NCI-H345 treated with DMSO at 0.1 percent for 48 hours (cell line): ENCODE results near the gene NSFL1C.
"Not testable (repeated sequence)": the region's sequence is repeated elsewhere in the genome, so short reads cannot be mapped to it uniquely, and the experiment has no call there.

ENCODE experiments used
- DNase-seq: peaks from one replicate; lab custom pipeline; 2025; ENCODE audit not compliant: unreplicated experiment; lab: John Stamatoyannopoulos, UW

The NSFL1C gene

GRCh38 chr20:1466211-1467081, at the start of gene NSFL1C:
TSS of gene NSFL1C (minus strand) at chr20:1466849. CDS start at chr20:1466824, 25 bp downstream.
- DNase-seq = peak; percentile 93

- DNase-seq = no peak
Measured at GRCh38 chr20:1513801-1514200, 47.2 kb upstream of the NSFL1C start.

GRCh38 chr20:1509237-1509636, 42.6 kb upstream of the NSFL1C start:
- no peak for DNase-seq

- DNase-seq = no peak
Measured at GRCh38 chr20:1508574-1508973, 41.9 kb upstream of the NSFL1C start.

DNA sequence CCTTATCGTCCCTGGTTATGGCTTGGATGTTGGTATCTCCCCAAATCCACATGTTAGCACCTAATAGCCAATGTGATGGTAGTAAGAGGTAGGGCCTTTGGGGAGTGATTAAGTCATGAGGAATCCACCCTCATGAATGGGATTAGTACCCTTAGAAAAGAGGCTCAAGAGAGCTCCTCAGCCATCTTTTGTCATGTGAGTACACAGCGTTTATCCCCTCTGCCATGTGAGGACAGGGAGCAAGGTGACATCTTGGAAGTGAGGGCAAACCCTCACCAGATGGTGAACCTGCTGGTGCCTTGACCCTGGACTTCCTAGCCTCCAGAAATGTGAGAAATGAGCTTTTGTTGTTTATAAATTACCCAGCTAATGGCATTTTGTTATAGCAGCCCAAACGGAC, 40.6 kb upstream of the NSFL1C start:
- DNase-seq = no peak

- no peak for DNase-seq
Measured at GRCh38 chr20:1505871-1506270, 39.2 kb upstream of the NSFL1C start.

DNA sequence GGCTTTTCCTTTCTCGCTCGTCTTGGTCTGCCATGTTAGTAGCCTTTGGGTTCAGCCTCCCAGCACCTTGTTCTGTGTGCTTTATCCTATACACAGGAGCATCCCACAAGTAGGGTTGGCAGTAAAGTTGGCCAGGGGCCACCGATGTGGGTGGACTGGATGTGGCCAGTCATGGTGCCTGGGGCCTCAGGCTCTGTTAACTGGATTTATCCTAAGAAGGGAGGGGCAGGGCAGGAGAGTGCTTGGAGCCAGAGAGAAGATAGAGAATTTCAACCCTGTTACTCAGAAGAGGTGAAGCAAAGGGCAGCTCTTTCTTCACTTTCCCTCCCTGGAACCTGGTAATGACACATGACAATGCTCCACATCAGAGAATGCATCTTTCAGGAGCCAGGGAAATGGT, 38.7 kb upstream of the NSFL1C start:
- DNase-seq = no peak

DNA sequence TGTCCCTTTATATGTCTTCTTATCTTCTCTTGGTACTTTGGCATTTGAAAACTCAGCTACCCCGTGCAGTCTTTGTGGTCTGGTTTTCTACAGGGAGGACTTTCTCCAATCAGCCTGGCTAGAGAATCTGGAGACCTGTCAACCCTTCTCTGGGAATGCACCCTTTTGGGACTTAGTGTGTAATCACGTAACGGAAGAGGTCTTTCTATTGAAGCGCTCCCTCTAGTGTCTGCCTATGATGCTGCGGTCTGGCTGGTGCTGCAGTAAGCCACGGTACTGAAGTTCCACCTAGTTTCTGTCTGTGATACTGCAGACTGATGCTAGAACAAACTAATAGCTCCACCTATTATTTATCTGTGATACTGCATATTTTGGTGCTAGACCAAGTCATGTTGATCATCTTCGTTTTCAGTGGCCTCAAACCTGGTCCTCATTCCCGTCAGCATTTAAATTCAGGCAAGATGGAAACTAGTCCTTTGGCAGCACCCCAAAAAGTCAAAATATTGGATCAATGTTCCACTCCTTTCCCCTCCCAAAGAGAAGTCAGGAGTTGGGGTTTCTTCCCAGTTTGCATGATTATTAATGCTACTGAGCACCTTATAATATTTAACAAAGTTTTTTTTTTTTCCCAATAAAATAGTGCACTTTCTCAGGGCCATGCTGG, 37.0 kb upstream of the NSFL1C start:
- DNase-seq = peak; percentile 77

GRCh38 chr20:1500496-1500895, 33.8 kb upstream of the NSFL1C start:
- DNase-seq = no peak

GRCh38 chr20:1499528-1500420, 33.1 kb upstream of the NSFL1C start:
- DNase-seq = no peak

GRCh38 chr20:1497371-1497770, 30.7 kb upstream of the NSFL1C start:
- DNase-seq = not testable (repeated sequence)

GRCh38 chr20:1496930-1497329, 30.3 kb upstream of the NSFL1C start:
- no peak for DNase-seq

- no peak for DNase-seq
Measured at GRCh38 chr20:1494436-1494835, 27.8 kb upstream of the NSFL1C start.

GRCh38 chr20:1493536-1493935, 26.9 kb upstream of the NSFL1C start:
- DNase-seq = no peak

- DNase-seq = no peak
Measured at GRCh38 chr20:1491860-1492642, 25.4 kb upstream of the NSFL1C start.

DNA sequence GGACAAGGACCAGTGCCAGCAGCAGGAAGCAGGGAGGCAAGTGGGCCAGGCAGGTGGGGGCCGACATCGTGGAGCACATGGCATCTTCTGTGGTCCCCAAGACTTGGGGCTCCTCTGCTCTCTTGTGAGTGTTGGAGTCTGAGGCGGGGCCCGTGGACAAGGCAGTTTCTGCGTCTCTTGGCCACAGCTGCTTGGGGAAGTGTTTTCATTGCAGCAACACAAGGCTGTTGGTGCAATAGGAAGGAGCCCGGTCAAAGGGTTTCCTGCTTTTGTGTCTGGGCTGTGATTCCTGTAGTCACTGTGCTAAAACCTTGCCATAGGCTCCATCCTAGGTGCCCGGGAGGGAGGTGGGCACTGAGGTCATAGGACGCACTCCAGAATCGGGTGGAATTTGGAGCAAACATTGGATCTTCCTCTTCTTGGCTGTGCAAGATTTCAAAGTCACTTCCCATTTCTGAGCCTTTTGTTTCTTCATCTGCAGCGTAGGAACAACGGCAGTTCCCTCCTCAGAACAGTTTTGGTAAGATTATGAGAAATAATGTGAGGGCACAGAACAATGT, 24.7 kb upstream of the NSFL1C start, which contains the start of gene SIRPB2:
TSS of gene SIRPB2 (minus strand) at position 140 of the 560 bp plus-strand sequence. CDS start at position 79, 61 bp downstream.
- DNase-seq = no peak

DNA sequence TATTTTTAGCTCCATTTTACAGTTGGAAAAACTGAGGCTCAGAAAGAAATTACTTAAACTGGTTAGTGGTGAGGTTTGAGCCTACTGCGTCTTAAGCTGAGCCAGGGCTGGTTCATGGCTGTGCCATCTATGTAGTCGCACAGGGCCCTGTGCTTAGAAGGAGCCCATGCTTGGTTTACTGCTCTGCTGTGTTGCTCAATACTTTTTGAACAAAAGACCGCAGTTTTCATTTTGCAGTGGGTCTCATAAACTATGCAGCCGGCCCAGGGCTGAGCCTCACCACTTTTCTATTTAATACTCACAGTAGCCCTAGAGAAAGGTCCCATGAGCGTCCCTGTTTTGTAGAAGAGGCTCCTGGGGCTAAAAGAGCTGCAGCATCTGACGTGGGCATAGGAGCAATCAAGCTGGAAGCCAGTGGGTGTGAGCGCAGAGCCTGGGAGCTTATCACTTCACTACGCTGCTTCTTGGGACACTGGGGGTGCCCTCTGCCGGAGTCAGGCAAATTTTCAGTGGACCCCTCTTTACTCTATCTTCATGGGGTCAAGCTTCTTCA, 24.1 kb upstream of the NSFL1C start:
- no peak for DNase-seq

GRCh38 chr20:1489764-1490436, 23.3 kb upstream of the NSFL1C start:
- DNase-seq = no peak

GRCh38 chr20:1489325-1489724, 22.7 kb upstream of the NSFL1C start:
- DNase-seq = no peak
